ENCODE measurements around the gene AGBL4.

The AGBL4 gene

DNA sequence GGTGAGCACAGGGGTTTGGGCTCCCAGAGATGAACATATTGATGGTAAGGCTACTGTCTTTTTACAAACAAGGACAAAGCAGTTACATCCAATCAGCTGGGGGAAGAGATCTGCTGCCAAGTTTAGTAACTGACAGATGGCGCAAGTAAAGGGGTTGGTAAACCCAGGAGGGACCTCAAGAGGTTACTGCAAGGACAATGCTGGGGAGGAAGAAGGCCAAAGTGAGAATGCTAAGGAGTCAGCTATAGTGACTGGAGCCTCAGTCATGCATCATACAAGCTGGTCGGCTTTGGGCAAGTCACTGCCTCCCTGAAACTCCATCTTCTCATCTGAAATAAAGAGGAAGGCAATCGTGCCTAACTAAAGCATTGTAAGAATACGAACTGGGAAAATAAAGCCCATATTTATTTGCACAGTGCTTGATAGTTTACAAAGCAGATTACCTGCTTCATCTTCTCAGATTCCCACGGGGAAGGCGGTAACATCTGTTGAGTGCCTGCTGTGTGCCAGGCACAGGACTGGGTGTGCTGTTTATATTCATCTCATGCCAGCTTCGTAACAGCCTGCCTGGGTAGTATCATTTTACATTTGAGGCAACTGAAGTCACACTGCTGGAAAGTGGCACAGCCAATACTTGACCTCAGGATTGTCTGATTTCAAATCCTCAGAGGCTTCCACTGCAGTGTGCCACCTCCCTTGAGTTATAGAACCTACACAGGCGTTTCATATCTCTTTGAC lies 1361.9 kb downstream of the AGBL4 start:
- TF ChIP-seq ZFX (IDR thresholded peaks at IDR 0.05; ENCODE audit: borderline replicate concordance) (no peak), CTCF (IDR thresholded peaks at IDR 0.05) (no peak)
- no peak overlapping the region for H3K27ac ChIP-seq

DNA sequence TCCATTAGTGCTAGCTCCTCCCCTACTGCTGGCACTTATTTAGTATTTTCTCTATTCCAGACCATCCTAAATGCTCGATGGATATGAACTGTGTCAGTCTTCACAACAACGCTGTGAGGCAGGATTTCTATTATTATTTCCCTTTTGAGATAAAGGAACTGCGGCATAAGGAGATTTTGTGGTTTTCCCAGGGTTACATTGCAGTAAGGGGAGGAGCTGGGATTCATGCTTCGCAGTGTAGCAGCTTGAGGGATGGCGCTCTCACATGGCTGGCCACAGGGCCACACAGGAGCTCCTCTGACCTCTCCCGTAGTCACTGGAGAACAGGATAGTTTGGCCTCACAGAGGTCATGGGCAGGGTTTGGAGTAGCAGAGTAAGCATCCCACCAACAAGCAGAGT lies 1364.0 kb downstream of the AGBL4 start:
- TF ChIP-seq CTCF (IDR thresholded peaks at IDR 0.05) (no peak), ZFX (IDR thresholded peaks at IDR 0.05; ENCODE audit: borderline replicate concordance) (no peak)
- H3K27ac ChIP-seq: no peak overlapping the region

DNA sequence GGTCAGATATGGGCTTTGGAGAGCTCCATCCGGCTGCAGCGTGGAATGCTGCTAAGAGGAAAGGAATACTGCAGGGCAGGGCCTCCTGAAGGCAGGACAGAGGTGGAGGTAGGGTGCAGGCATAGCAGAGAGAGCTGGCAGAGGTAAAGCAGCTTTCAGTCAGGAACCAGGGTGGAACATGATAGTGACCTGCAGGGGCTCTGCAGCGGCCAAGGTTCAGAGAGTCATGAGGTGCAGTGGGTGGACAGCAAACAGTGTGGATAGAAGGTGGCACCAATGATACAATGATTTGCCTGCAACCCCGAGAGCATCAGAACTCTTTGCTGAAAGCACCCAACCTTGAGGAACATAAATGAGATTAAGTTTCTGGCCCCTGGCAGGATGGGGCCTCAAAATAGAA lies 1366.3 kb downstream of the AGBL4 start:
- no peak overlapping the region for H3K27ac ChIP-seq
- TF ChIP-seq ZFX (IDR thresholded peaks at IDR 0.05; ENCODE audit: borderline replicate concordance) (no peak), CTCF (IDR thresholded peaks at IDR 0.05) (no peak)

- H3K27ac ChIP-seq: no peak overlapping the region
- TF ChIP-seq ZFX (IDR thresholded peaks at IDR 0.05; ENCODE audit: borderline replicate concordance) (no peak), CTCF (IDR thresholded peaks at IDR 0.05) (no peak)
Observed at GRCh38 chr1:48654606-48655210, 1369.0 kb downstream of the AGBL4 start.

DNA sequence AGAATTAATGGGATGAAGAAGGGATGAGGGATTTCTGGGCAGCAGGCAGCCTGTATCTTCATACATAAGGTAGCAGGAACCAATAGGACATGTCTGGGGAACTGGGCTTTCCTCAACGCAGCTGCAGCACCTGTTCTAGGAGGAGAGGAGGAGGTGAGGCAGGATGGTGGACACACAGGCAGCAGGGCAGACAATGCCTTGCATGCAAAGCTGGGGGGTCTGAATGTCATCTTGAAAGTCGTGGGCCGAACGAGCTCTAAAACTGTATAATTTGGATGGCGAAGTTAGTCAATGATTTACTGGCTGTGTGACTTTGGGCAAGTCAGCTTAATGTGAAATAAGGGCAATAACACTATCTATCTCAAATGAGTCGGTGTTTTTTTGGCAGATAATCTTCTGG lies 1371.4 kb downstream of the AGBL4 start:
- no peak overlapping the region for H3K27ac ChIP-seq
- TF ChIP-seq CTCF (IDR thresholded peaks at IDR 0.05): no peak
- no peak for TF ChIP-seq ZFX (IDR thresholded peaks at IDR 0.05; ENCODE audit: borderline replicate concordance)

- TF ChIP-seq CTCF (IDR thresholded peaks at IDR 0.05) (no peak), ZFX (IDR thresholded peaks at IDR 0.05; ENCODE audit: borderline replicate concordance) (no peak)
- H3K27ac ChIP-seq: no peak overlapping the region
Observed at GRCh38 chr1:48649880-48650279, 1373.9 kb downstream of the AGBL4 start.

DNA sequence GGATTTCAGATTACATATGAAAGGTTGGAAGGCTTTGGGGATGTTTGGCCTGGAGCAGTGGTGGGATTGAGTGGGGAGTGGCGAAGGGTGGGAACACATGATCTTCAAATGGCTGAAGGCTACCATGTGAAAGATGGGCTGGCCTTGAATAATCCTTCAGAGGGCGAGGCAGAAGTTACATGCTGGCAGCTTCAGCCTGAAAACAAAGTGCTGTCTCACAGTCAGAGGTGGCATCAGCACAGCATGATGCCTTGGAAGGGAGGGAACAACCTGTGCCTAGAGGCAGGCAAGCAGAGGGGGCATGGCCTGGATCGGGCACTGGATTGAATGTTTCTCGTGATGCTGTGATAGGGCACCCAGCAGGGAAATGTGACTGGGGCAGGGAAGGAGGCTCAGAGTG lies 1377.9 kb downstream of the AGBL4 start:
- no peak overlapping the region for H3K27ac ChIP-seq
- TF ChIP-seq ZFX (IDR thresholded peaks at IDR 0.05; ENCODE audit: borderline replicate concordance) (no peak), CTCF (IDR thresholded peaks at IDR 0.05) (no peak)

Data from 22Rv1 (cell line).